HG02759 (cell line): ENCODE measurements around the gene GMPPA.

Experiments used
- ATAC-seq: cut with Tn5 transposase; IDR thresholded peaks from one replicate; pipeline ENCODE4 v1.9.1; 2021; ENCODE audit warnings: mild to moderate bottlenecking, moderate library complexity; ENCODE audit not compliant: unreplicated experiment

GMPPA gene

GRCh38 chr2:219467736-219468075 lies 31.0 kb upstream of the GMPPA start:
- ATAC-seq: no peak

- no peak for ATAC-seq
Observed at GRCh38 chr2:219468410-219469185, 30.1 kb upstream of the GMPPA start.

- no peak for ATAC-seq
Observed at GRCh38 chr2:219469186-219469724, 29.4 kb upstream of the GMPPA start.

- no peak for ATAC-seq
Observed at GRCh38 chr2:219470429-219470828, 28.3 kb upstream of the GMPPA start.

GRCh38 chr2:219471476-219472371 lies 27.0 kb upstream of the GMPPA start:
- no peak for ATAC-seq

- ATAC-seq: no peak
Observed at GRCh38 chr2:219472629-219473187, 26.0 kb upstream of the GMPPA start.

GRCh38 chr2:219473511-219473910 lies 25.2 kb upstream of the GMPPA start:
- no peak for ATAC-seq

- ATAC-seq: no peak
Observed at GRCh38 chr2:219474285-219475060, 24.2 kb upstream of the GMPPA start.

- ATAC-seq: no peak
Observed at GRCh38 chr2:219475278-219475677, 23.4 kb upstream of the GMPPA start.

- ATAC-seq: no peak
Observed at GRCh38 chr2:219475697-219476651, 22.7 kb upstream of the GMPPA start.

- ATAC-seq: no peak
Observed at GRCh38 chr2:219476652-219477151, 22.0 kb upstream of the GMPPA start.

GRCh38 chr2:219477179-219477578 lies 21.5 kb upstream of the GMPPA start:
- ATAC-seq: no peak

- ATAC-seq: no peak
Observed at GRCh38 chr2:219477815-219478214, 20.9 kb upstream of the GMPPA start.

GRCh38 chr2:219478916-219479315 lies 19.8 kb upstream of the GMPPA start:
- ATAC-seq: no peak

GRCh38 chr2:219480004-219480403 lies 18.7 kb upstream of the GMPPA start:
- no peak for ATAC-seq

GRCh38 chr2:219482674-219483405 lies 15.9 kb upstream of the GMPPA start:
- no peak for ATAC-seq

- no peak for ATAC-seq
Observed at GRCh38 chr2:219483451-219484342, 15.0 kb upstream of the GMPPA start.
